HFF-Myc (cell line): ENCODE measurements around the gene PRDM15.

Source experiments
- DNase-seq: peaks from one replicate; pipeline ENCODE4 v3.0.0-alpha.2; 2011; ENCODE audit warnings: low read depth; ENCODE audit errors: extremely low read depth
- H3K4me3 ChIP-seq: replicated peaks from 2 replicates; pipeline ENCODE4 v1.5.1; 2011; ENCODE audit warnings: low read depth, mild to moderate bottlenecking, control low read depth, low read length
- CTCF ChIP-seq: IDR thresholded peaks from 2 replicates; pipeline ENCODE4 v1.5.1; 2012; ENCODE audit warnings: mild to moderate bottlenecking, low read depth, low read length, control low read depth; ENCODE audit errors: missing control alignments

The PRDM15 gene

GRCh38 chr21:41858466-41859296, 20.5 kb downstream of the PRDM15 start:
- no peak overlapping the region for H3K4me3 ChIP-seq
- DNase-seq, result no peak
- no peak for TF ChIP-seq CTCF

GRCh38 chr21:41857771-41858300, 21.3 kb downstream of the PRDM15 start:
- DNase-seq, result no peak
- no peak for TF ChIP-seq CTCF
- H3K4me3 ChIP-seq, result no peak overlapping the region

- TF ChIP-seq CTCF, result no peak
Observed at GRCh38 chr21:41856572-41856971, 22.6 kb downstream of the PRDM15 start.

GRCh38 chr21:41854426-41854995, 24.6 kb downstream of the PRDM15 start:
- H3K4me3 ChIP-seq, result no peak overlapping the region
- no peak for DNase-seq
- no peak for TF ChIP-seq CTCF

More at GRCh38 chr21:41856572-41856971, 22.6 kb downstream of the PRDM15 start:
- no peak for DNase-seq
- no peak overlapping the region for H3K4me3 ChIP-seq

GRCh38 chr21:41852929-41853320, 26.2 kb downstream of the PRDM15 start:
- DNase-seq, result no peak
- no peak overlapping the region for H3K4me3 ChIP-seq
- no peak for TF ChIP-seq CTCF

GRCh38 chr21:41852151-41852928, 26.8 kb downstream of the PRDM15 start:
- no peak for DNase-seq
- no peak for TF ChIP-seq CTCF
- H3K4me3 ChIP-seq, result no peak overlapping the region
